PC-9 (cell line): ENCODE data around the gene SETX. TPM values are rescaled to one million over a fixed set of nuclear protein-coding genes. Genes with fewer than 3 reads are reported as not detected.

Experiments used
- Bru-seq: library from RNA; stranded (reverse); fragments of 400-500 nt; gene quantifications from one replicate; lab custom pipeline; 2021; lab: Mats Ljungman, UMichigan
- BruChase-seq, 2 experiments: library from RNA; stranded (reverse); fragments of 400-500 nt; gene quantifications; one replicate each; lab custom pipeline; 2021; lab: Mats Ljungman, UMichigan
- BruUV-seq: library from RNA; stranded (reverse); fragments of 400-500 nt; replicated peaks from 2 replicates; lab custom pipeline; 2021; lab: Mats Ljungman, UMichigan
- CTCF ChIA-PET: fragments of 300-600 bp; sonication (Branson Sonifier 250); formaldehyde crosslinking; loops from one replicate; lab custom pipeline; 2022; ENCODE audit warnings: antibody characterized with exemption; lab: Charles Lee
- POLR2A ChIA-PET: fragments of 300-600 bp; sonication (Branson Sonifier 250); formaldehyde crosslinking; loops from one replicate; lab custom pipeline; 2022; ENCODE audit warnings: antibody characterized with exemption; ENCODE audit not compliant: unreplicated experiment; lab: Charles Lee
- DNase-seq, 2 experiments: peaks; one replicate each; pipeline versions ENCODE4 v3.0.0 to v3.0.0-alpha.2; 2015 to 2022; ENCODE audit warnings: mixed read lengths in 1 of 2
- H2AFZ ChIP-seq: fragments of 200-600 bp; sonication (generic); 2 replicates; pipeline ENCODE4 v1.8.1; 2017; ENCODE audit warnings: antibody characterized with exemption
- H3F3A ChIP-seq: fragments of 200-600 bp; sonication (generic); 2 replicates; pipeline ENCODE4 v1.8.1; 2017; ENCODE audit warnings: antibody characterized with exemption, mild to moderate bottlenecking, low read depth; ENCODE audit not compliant: insufficient read depth
- H3K27ac ChIP-seq: fragments of 200-600 bp; sonication (generic); 2 replicates; pipeline ENCODE4 v1.6.1; 2016; ENCODE audit warnings: mixed run types
- H3K27me3 ChIP-seq: fragments of 200-600 bp; sonication (generic); 2 replicates; pipeline ENCODE4 v1.6.1; 2016; ENCODE audit warnings: low read depth, mixed run types; ENCODE audit not compliant: insufficient read depth
- H3K36me3 ChIP-seq: fragments of 200-600 bp; sonication (generic); 2 replicates; pipeline ENCODE4 v1.6.1; 2016; ENCODE audit warnings: low read depth, mixed run types
- H3K4me1 ChIP-seq: fragments of 200-600 bp; sonication (generic); replicated peaks from 2 replicates; pipeline ENCODE4 v1.6.1; 2016; ENCODE audit warnings: mixed run types; ENCODE audit not compliant: insufficient read depth
- H3K4me2 ChIP-seq: fragments of 200-600 bp; sonication (generic); 2 replicates; pipeline ENCODE4 v1.6.1; 2017; ENCODE audit warnings: mixed run types
- H3K4me3 ChIP-seq: fragments of 200-600 bp; sonication (generic); 2 replicates; pipeline ENCODE4 v1.6.1; 2016; ENCODE audit warnings: mixed run types
- H3K79me2 ChIP-seq: fragments of 200-600 bp; sonication (generic); 2 replicates; pipeline ENCODE4 v1.6.1; 2017; ENCODE audit warnings: low read depth, mixed run types
- H3K9me2 ChIP-seq: fragments of 200-600 bp; sonication (generic); 2 replicates; pipeline ENCODE4 v1.8.1; 2017; ENCODE audit warnings: mild to moderate bottlenecking; ENCODE audit not compliant: insufficient read depth
- H3K9me3 ChIP-seq: fragments of 200-600 bp; sonication (generic); 2 replicates; pipeline ENCODE4 v1.8.1; 2016; ENCODE audit warnings: low read depth; ENCODE audit not compliant: insufficient read depth
- H4K20me1 ChIP-seq: fragments of 200-600 bp; sonication (generic); 2 replicates; pipeline ENCODE4 v1.8.1; 2017; ENCODE audit not compliant: insufficient read depth
- CTCF ChIP-seq: fragments of 200-600 bp; sonication (generic); conservative IDR thresholded peaks from 2 replicates; pipeline ENCODE4 v1.6.1; 2017; ENCODE audit warnings: mixed run types, antibody characterized with exemption, mild to moderate bottlenecking, moderate library complexity
- EZH2 ChIP-seq: fragments of 200-600 bp; sonication (generic); IDR thresholded peaks from 2 replicates; pipeline ENCODE4 v1.8.0; 2017; ENCODE audit warnings: antibody characterized with exemption, low read depth
- intact Hi-C: fragments of 100-400 bp; cut with micrococcal nuclease; formaldehyde crosslinking; loops from one replicate; pipeline ENCODE4 v1.10.0; 2022; ENCODE audit not compliant: unreplicated experiment
- long read RNA-seq: library from polyadenylated mRNA; stranded (forward); transcript quantifications from one replicate; pipeline ENCODE4 v2.0.0, GENCODE V29; 2022
- total RNA-seq: library from RNA; stranded (reverse); gene quantifications from 2 replicates; pipeline ENCODE4 v1.2.3, GENCODE V29; 2021

The SETX gene
- total RNA-seq = 21.2 and 23.5 TPM in 2 replicates
- percentile 85 among the genes with signal in this experiment for Bru-seq, nascent RNA
- percentile 91 among the genes with signal in this experiment for BruChase-seq, experiment 1, labeled RNA remaining after a 2-hour chase
- BruChase-seq, experiment 2, labeled RNA remaining after a 6-hour chase = percentile 87 among the genes with signal in this experiment
- long read RNA-seq, partial matches to known transcripts = 1 of 8 reads
- long read RNA-seq, other reads (novel, unspliced or antisense) = 7 of 8 reads

- CTCF ChIA-PET = no interaction called here
- H4K20me1 ChIP-seq = no peaks in the 10 kb centered on the region; the same call in 1 of the 2 replicates
- POLR2A ChIA-PET = interaction anchor here (0.5 to 0.8 kb wide), 7 partner anchors 10 to 334 kb away, joined by 3 to 16 read pairs (median 6); partner anchors contain the start of gene DDX31
- peak within 1 kb of the TSS; percentile 86 for H3K4me3 ChIP-seq
- peak within 1 kb of the TSS; percentile 97 for H3K4me2 ChIP-seq
- H3K36me3 ChIP-seq = peaks cover 22% of the 10 kb centered on the region; the same call in 1 of the 2 replicates
- no peaks in the 10 kb centered on the region for H3K9me2 ChIP-seq
- no peak for TF ChIP-seq EZH2
- no peak for TF ChIP-seq CTCF
- peak within 1 kb of the TSS; percentile 58 for H3K27ac ChIP-seq
- no peaks in the 10 kb centered on the region for H3K9me3 ChIP-seq
- H3K79me2 ChIP-seq = peaks cover 20% of the 10 kb centered on the region
- H2AFZ ChIP-seq = peak within 1 kb of the TSS; percentile 89
- peaks cover 10% of the 10 kb centered on the region; the same call in 1 of the 2 replicates for H3F3A ChIP-seq
- H3K27me3 ChIP-seq = no peaks in the 10 kb centered on the region
- intact Hi-C loops = loop anchor here (2.0 kb wide), 1 partner anchor 52 kb away; the partner anchor contains the start of gene TTF1
- BruUV-seq = no TSS peak
- DNase-seq = peak; percentile 87 to 98
- H3K4me1 ChIP-seq = peaks cover 9% of the 10 kb centered on the region
Observed at GRCh38 chr9:132354637-132355355, at the start of gene SETX. TSS of gene SETX (minus strand) at chr9:132354986. CDS start at chr9:132349428, 5,558 bp downstream.

- DNase-seq = no peak
- ChIA-PET POLR2A (no interaction called here), CTCF (no interaction called here)
- no peaks in the 10 kb centered on the region for H3K9me2 ChIP-seq
- H4K20me1 ChIP-seq = no peaks in the 10 kb centered on the region
- no peaks in the 10 kb centered on the region for H3K9me3 ChIP-seq
- TF ChIP-seq CTCF = no peak
- TF ChIP-seq EZH2 = no peak
- 0 out of 2 replicates have a peak, but pooled peaks cover 8% of the 10 kb centered on the region for H3K4me1 ChIP-seq
- BruUV-seq = no TSS peak
- no peak overlapping the region for H2AFZ ChIP-seq
- H3K79me2 ChIP-seq = peaks cover 30% of the 10 kb centered on the region
- no peaks in the 10 kb centered on the region; the same call in 1 of the 2 replicates for H3K36me3 ChIP-seq
- no peak overlapping the region for H3K27ac ChIP-seq
- H3K4me3 ChIP-seq = no peak overlapping the region
- H3F3A ChIP-seq = no peaks in the 10 kb centered on the region
- peaks cover 4% of the 10 kb centered on the region for H3K27me3 ChIP-seq
- no peak overlapping the region for H3K4me2 ChIP-seq
- intact Hi-C loops = no loop called here
Observed at GRCh38 chr9:132404228-132404881, 49.6 kb upstream of the SETX start.

- POLR2A ChIA-PET = interaction anchor here (0.6 to 0.7 kb wide), 2 partner anchors 288 to 407 kb away, joined by 3 to 4 read pairs; no protein-coding TSS in a partner anchor
- CTCF ChIA-PET = no interaction called here
- Histone ChIP-seq H3K4me2 (no peak overlapping the region), H3F3A (no peaks in the 10 kb centered on the region), H3K27me3 (no peaks in the 10 kb centered on the region), H3K36me3 (no peaks in the 10 kb centered on the region; the same call in 1 of the 2 replicates), H3K9me3 (no peaks in the 10 kb centered on the region), H3K4me1 (0 out of 2 replicates have a peak, but pooled peaks cover 8% of the 10 kb centered on the region), H3K9me2 (no peaks in the 10 kb centered on the region), H3K4me3 (no peak overlapping the region), H2AFZ (no peak overlapping the region), H3K27ac (no peak overlapping the region), H4K20me1 (no peaks in the 10 kb centered on the region), H3K79me2 (peaks cover 30% of the 10 kb centered on the region)
- BruUV-seq = no TSS peak
- intact Hi-C loops = no loop called here
- no peak for DNase-seq
- TF ChIP-seq EZH2 = no peak
- TF ChIP-seq CTCF = no peak
Observed at GRCh38 chr9:132401824-132402223, 47.0 kb upstream of the SETX start.
